ENCODE data around the gene UPF1. TPM values are rescaled to one million over a fixed set of nuclear protein-coding genes. Genes with fewer than 3 reads are reported as not detected.

The UPF1 gene
- total and polyA plus RNA-seq, 2 of the 13 experiments (the other 11 are each of a cell fraction or from before 2014, with no cell fraction given) = 16.9 to 41.8 TPM

DNA sequence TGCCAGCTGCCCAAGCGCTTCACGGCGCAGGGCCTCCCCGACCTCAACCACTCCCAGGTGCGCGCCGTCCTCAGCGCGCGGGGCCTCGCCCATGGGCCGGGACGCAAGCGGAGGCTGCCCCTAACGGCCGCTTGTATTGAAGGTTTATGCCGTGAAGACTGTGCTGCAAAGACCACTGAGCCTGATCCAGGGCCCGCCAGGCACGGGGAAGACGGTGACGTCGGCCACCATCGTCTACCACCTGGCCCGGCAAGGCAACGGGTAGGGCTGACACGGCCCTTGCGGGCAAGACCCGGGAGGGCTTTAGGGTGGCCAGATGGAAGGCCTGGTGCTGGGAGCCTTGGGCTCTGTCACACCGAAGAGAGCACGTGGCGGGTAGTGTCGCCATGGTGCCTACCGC, 23.2 kb downstream of the UPF1 start (continued):
- TF ChIP-seq, protein P1, sequence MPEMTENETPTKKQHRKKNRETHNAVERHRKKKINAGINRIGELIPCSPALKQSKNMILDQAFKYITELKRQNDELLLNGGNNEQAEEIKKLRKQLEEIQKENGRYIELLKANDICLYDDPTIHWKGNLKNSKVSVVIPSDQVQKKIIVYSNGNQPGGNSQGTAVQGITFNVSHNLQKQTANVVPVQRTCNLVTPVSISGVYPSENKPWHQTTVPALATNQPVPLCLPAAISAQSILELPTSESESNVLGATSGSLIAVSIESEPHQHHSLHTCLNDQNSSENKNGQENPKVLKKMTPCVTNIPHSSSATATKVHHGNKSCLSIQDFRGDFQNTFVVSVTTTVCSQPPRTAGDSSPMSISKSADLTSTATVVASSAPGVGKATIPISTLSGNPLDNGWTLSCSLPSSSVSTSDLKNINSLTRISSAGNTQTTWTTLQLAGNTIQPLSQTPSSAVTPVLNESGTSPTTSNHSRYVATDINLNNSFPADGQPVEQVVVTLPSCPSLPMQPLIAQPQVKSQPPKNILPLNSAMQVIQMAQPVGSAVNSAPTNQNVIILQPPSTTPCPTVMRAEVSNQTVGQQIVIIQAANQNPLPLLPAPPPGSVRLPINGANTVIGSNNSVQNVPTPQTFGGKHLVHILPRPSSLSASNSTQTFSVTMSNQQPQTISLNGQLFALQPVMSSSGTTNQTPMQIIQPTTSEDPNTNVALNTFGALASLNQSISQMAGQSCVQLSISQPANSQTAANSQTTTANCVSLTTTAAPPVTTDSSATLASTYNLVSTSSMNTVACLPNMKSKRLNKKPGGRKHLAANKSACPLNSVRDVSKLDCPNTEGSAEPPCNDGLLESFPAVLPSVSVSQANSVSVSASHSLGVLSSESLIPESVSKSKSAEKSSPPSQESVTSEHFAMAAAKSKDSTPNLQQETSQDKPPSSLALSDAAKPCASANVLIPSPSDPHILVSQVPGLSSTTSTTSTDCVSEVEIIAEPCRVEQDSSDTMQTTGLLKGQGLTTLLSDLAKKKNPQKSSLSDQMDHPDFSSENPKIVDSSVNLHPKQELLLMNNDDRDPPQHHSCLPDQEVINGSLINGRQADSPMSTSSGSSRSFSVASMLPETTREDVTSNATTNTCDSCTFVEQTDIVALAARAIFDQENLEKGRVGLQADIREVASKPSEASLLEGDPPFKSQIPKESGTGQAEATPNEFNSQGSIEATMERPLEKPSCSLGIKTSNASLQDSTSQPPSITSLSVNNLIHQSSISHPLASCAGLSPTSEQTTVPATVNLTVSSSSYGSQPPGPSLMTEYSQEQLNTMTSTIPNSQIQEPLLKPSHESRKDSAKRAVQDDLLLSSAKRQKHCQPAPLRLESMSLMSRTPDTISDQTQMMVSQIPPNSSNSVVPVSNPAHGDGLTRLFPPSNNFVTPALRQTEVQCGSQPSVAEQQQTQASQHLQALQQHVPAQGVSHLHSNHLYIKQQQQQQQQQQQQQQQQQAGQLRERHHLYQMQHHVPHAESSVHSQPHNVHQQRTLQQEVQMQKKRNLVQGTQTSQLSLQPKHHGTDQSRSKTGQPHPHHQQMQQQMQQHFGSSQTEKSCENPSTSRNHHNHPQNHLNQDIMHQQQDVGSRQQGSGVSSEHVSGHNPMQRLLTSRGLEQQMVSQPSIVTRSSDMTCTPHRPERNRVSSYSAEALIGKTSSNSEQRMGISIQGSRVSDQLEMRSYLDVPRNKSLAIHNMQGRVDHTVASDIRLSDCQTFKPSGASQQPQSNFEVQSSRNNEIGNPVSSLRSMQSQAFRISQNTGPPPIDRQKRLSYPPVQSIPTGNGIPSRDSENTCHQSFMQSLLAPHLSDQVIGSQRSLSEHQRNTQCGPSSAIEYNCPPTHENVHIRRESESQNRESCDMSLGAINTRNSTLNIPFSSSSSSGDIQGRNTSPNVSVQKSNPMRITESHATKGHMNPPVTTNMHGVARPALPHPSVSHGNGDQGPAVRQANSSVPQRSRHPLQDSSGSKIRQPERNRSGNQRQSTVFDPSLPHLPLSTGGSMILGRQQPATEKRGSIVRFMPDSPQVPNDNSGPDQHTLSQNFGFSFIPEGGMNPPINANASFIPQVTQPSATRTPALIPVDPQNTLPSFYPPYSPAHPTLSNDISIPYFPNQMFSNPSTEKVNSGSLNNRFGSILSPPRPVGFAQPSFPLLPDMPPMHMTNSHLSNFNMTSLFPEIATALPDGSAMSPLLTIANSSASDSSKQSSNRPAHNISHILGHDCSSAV (CRISPR knock-in tag; IDR thresholded peaks at IDR 0.05; ENCODE audit: borderline replicate concordance) = no peak
- TF ChIP-seq POLR2A (IDR thresholded peaks at IDR 0.05; ENCODE audit: insufficient read depth in 1 of 2, low read depth in 2 of 2, low read length in 2 of 2) (0 out of 4 replicates have a peak, but pooled peaks of 1 of the 2 experiments have one; percentile 13), KAT8 (CRISPR knock-in tag; IDR thresholded peaks at IDR 0.05) (no peak), ZNF570 (CRISPR knock-in tag; IDR thresholded peaks at IDR 0.05; ENCODE audit: borderline replicate concordance) (no peak)

Measured in HepG2 (cell line).